ENCODE measurements around the gene ZNF808.

DNA sequence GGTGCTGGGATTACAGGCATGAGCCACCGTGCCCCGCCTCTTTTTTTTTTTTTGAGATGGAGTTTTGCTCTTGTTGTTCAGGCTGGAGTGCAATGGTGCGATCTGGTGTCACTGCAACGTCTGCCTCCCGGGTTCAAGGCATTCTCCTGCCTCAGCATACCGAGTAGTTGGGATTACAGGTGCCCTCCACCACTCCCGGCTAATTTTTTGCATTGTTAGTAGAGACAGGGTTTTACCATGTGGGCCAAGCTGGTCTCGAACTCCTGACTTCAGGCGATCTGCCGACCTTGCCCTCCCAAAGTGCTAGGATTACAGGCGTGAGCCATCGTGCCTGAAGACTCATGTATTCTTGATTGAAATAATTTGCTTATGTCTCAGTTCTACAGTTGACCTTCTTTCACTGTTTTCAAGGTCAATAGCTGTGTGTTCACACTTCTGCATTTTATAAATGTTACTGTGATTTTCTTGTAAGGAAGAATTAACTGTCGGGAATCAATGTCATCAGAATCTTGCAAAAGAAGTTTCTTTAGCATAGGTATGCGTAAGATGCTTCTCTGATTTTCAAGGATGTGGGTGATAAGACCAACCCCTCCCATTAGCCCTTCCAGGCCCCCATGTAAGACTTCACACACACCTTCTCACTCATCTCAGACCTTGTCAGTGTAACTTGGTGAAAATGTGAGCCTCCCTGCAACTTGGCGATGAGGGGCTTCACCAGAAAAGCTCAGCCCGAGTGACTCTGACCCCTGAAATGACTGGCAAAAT, 29.9 kb downstream of the ZNF808 start:
- TF ChIP-seq, protein P1, sequence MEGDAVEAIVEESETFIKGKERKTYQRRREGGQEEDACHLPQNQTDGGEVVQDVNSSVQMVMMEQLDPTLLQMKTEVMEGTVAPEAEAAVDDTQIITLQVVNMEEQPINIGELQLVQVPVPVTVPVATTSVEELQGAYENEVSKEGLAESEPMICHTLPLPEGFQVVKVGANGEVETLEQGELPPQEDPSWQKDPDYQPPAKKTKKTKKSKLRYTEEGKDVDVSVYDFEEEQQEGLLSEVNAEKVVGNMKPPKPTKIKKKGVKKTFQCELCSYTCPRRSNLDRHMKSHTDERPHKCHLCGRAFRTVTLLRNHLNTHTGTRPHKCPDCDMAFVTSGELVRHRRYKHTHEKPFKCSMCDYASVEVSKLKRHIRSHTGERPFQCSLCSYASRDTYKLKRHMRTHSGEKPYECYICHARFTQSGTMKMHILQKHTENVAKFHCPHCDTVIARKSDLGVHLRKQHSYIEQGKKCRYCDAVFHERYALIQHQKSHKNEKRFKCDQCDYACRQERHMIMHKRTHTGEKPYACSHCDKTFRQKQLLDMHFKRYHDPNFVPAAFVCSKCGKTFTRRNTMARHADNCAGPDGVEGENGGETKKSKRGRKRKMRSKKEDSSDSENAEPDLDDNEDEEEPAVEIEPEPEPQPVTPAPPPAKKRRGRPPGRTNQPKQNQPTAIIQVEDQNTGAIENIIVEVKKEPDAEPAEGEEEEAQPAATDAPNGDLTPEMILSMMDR (IDR thresholded peaks at IDR 0.05), result no peak
- TF ChIP-seq POLR2AphosphoS5 (IDR thresholded peaks at IDR 0.05) (no peak), POLR2A (IDR thresholded peaks at IDR 0.05) (no peak), EP300 (IDR thresholded peaks at IDR 0.05) (no peak)
